HuH-7.5 (cell line): ENCODE data around the gene AGRN.

Experiments
- DNase-seq: peaks from one replicate; pipeline ENCODE4 v3.0.0; 2011; ENCODE audit warnings: low spot score

The AGRN gene

DNA sequence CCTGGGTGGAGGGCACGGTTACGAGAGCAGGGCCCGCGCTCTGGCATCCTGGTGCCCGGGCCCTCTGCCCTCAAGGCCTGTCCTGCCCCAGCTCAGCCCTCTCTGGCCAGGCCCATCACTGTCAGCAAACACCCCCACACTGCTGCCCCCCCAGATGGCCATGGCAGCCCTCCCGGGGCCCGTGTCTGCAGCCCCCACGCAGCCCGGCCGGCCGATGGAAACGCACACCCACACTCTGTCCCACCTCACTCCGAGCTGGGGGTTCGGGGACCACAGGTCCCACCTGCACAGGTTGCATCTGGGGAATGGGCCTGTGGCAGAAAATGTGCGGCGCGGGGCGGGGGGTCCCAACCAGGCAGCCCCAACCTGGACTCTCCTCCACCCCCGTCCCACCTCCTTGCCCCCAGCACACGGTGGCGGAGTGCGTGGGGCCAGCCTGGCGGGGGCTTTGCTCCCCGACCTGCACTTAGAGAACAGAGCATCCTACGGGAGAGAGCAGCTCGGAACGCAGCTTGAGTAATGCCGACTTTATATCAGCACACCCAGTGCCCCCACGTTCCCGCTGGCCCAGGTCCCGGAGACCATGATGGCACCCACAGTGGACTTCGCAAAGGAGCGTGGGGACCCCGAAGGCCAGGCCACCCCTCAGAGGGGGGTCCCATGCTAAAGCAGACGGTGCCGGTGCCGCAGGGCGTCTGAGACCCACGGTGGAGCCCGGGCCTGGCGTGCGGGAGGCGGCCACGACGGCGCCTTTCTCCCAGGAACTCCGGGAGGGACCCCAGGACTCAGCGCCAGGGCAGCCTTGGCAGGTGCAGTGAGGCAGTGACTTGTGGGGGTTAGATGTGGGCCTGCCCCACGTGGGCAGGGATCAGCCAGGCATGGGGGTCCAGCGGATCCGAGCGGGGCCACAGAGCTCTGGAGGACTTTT is 61.7 kb downstream of the AGRN start:
- no peak for DNase-seq

- DNase-seq: no peak
These were observed 62.4 kb downstream of the AGRN start for GRCh38 chr1:1082239-1082775.

- no peak for DNase-seq
These were observed 63.0 kb downstream of the AGRN start for GRCh38 chr1:1082776-1083415.

DNA sequence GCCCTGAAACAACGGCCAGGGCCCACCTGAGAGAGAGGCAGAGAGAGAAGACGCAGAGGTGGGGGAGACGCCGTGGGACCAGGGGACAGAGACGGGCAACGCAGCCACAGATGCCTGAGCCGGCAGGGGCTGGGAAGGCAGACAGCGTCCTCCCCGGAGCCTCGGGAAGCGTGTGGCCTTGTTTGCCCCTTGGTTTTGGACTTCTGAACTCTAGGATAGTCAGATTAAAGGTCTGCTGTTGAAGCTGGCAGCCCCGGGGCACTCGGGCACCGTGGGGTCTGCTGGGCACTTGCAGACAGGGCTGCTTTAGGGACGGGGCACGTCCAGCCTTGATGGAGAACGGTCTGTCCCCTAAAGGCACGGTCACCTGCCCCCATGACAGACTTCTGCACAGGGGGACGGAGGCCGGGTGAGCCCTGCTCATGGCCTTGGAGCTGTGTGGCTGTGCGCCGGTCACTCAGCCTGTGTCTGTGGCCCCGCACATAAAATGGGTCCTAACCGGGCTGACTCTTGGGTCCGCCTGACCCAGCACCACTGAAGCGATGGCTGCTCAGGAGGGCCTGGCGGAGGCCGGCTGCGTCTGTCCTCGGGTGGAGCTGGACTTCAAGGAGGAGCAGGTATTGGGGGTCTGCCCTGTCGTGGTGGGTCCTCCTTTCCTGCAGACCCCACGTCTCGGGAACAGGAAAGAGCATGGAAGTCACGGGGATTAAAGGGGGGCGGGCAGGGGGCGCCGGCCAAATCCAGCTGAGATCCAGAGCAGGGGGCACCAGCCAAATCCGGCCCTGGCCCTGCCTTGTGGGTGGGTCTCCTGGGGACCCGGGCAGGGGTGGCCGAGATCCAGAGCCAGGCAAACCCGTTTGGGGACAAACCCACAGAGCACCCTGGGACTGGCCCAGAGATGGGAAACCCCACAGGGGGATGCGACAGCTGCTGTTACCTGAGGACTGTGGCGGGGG is 63.8 kb downstream of the AGRN start:
- DNase-seq: no peak

- DNase-seq: no peak
These were observed 64.7 kb downstream of the AGRN start for GRCh38 chr1:1084372-1085170.

GRCh38 chr1:1085171-1085841 is 65.4 kb downstream of the AGRN start:
- DNase-seq: no peak

DNA sequence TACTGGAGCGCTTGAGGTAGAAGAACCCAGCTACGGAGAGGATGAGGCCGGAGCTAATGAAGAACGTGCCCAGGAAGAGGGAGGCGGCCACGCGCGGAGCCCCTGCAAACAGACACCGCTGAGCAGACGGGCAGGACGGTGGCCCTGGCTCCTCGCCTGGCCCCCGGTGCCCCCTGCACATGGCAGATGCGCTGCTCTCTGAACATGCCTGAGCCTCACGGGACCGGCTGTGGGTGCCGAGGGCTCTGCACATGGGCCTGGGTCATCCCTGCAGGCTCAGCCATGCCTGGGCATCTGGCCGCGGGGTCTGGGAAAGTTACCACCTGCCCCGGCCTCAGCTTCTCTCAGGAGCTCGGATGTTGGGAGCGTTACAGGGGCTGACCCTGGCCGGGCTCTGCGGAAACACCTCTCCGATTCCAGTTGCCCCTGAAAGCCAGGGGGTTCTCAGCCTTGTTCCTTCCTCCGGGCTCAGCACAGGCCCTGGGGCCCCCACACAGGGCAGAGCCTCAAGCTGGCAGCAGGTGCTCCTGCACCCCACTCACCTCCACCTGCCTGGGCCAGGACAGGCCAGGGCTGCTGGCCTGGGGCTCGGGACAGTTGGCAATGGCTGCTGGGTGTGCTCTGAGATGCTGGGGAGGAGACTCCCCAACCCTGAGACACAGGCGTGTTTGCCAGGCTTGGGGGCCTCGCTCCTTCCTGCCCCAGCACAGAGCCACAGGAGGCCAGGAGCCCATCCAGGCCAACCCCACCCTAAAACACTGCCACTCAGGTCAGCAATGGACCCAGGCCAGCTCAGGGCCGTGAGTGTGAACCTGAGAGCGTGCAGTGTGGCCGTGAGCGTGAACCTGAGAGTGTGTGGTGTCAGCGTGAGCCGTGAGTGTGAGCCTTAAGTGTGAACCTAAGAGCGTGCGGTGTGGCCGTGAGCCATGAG is 66.3 kb downstream of the AGRN start:
- DNase-seq: no peak

- no peak for DNase-seq
These were observed 67.0 kb downstream of the AGRN start for GRCh38 chr1:1086911-1087341.

DNA sequence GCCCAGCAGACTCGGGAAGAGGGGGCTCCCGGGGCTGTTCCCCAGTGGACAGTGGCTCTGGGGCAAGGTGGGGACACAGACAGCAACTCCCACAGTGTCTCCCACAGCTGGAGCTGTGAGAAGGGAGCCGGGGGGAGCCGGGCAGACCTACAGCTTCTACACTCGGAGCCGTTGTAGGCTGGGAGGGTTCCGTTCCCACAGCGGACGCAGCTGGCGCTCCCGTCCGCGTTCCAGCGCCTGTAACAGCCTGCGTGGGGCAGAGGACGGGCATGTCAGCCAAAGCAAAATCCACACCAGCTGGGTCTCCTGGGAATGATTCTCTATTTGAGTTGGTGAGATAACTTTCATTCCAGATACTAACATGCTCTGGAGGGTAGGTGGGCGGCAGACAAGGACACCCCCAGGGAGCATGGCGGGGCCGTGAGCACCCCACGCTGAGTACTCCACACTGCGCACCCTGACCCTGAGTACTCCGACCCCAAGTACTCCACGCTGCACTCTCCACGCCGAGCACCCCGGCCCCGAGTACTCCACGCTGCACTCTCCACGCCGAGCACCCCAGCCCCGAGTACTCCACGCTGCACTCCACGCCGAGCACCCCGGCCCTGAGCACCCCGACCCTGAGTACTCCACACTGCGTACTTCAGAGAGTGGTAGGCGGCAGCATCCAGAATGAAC is 67.6 kb downstream of the AGRN start:
- no peak for DNase-seq

- DNase-seq: no peak
These were observed 68.3 kb downstream of the AGRN start for GRCh38 chr1:1088029-1088800.

DNA sequence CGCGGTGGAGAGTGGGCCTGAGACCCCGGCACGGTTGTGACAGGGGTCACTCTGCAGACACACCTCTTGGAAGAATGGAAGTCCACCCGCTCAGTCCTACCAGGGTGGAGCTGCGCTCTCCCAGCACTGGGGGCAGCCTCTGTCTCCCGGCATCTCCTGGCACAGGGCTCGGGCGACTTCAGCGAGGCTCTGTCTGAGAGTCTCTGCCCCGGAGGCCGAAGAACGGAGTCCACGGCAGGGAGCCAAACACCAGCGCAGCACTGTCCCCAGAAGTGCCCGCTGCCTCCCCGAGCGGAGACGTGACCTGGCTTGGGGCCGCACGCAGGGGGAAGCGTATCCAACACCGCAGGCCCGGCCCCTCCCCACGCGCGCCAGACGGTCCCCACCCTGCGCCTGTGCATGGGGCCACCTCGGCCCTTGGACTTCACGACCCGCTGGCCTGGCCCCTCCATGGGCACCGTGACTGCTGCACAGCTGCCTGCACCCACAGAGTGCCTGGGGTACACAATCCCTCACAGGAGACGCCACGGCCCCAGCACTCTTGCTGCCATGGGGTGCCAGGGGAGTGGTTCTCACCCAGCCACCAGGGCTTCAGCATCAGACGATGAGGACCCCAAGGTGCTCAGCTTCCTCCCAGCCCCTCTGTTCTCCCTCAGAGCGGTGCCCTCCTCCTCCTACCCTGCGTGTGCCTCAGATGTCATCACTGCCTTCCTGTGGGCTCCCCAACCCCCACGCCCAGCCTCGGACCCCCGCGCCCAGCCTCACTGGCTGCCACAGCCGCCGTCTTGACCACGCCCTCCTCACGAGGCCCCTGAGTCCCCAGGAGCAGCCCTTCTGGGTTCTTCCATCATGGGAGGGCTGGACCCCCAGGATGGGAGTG is 69.1 kb downstream of the AGRN start:
- DNase-seq: no peak

DNA sequence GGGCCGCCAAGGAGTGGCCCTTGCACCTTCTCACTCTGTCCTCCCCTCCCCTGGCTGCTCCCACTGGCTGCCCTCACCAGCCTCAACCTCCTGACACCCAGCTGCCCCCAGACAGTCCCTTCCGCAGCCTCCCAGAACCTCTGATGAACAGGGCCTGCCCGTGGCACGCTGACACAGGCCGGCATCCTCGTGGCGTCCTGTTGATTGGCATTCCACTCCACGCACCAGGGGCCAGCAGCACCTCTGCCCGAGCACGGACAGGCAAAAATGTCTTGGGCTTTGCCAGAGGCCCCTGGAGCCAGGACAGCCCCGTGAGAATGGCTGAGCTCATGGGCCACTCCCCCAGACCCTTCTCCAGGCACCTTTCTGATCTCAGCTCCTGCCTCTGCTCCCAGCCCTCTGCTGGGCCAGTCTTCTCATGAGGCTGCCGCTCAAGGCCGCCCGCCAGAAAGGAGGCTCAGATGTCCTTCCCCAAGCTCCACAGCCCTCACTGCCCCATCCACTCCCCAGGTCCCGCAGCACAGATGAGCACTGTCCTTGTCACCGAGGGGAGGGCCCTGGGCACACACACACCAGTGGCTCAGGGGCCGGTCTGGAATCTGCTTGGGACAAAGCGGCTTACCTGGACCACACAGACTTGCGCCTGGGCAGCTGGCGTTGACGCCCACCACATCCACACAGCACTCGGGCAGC is 70.0 kb downstream of the AGRN start:
- no peak for DNase-seq

DNA sequence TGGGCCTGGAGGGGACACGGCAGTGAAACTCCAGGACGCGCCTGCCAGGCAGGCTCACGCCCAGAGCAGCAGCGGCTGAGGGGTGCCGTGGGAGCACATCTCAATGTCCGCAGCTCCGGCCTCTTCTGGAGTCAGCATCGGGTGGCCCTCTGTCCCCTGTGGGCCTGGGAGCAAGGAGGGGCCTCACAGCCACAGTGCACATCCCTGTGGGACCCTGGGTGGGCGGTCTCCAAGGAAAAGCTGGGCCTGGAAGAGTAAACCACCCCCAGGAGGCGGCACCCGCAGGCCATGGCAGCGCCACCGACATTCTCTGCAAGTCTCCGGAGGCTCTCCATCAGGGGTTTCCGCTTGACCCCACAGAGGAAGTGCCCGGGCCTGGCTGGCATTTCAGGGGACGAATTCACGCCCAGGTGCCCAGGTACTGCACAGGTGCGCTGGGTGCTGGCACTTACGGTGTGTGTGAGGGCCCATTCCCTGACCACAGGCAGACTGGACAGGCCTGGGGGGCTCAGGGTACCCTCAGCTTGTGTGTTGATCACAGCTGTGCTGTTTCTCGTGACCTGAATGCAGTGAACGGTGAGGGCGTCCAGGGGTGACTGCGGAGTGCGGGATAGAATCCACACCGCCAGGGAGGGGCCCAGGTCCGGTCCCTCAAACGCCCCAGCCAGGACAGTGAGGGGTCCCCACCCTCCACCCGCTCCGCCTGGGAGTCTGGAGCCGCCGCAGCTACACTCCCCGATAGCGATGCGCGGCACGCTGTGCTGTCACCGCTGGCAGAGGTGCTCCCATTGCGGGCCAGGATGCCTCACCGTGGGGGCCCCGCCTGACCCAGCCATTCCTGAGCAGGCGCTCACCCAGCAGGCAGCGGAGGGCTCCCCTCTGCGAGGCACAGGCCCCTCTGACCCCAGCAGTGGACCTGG is 70.8 kb downstream of the AGRN start:
- DNase-seq: no peak

DNA sequence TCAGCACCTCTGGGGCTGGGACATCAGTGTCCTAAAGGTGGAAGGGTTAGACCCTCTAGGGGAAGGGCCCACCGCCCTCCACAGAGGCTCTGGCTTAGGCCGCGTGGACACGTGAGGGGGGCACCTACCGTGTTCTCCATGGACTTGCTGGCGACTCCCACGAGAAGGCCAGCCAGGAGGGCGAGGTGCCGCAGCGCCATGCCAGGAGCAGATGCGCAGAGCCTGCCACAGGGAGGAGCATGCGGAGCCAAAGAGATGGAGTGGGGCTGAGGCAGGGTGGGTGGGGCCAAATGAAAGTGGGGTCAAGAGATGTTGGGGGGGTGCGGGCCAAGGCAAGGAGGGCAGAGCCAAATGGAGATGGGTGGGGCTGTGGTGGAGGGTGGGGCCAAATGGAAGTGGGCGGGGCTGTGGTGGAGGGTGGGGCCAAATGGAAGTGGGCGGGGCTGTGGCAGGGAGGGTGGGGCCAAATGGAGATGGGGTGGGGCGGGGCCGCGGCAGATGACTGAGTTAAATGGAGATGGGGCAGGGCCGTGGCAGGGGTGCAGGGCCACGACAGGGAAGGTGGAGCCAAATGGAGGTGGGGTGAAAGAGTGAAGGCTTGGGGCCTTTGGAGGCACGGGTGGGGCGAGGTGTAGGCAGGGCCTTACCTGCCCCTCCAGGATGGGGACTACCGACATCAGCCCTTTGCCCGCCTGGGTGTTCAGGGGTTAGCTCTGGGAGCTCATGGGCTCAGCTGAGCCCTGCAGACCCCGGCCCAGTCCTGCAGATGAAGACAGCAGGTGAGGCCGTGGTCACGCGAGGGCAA is 71.6 kb downstream of the AGRN start:
- no peak for DNase-seq
